Fibroblast of lung (primary cell): ENCODE data around the gene MTOR.

Experiments
- CTCF ChIP-seq, 2 donors: IDR thresholded peaks in 1 of 2; conservative IDR thresholded peaks in 1 of 2; 1 replicate in 1 of 2; 2 replicates in 1 of 2; pipeline ENCODE4 v1.5.1; 2011 to 2012; ENCODE audit warnings: low read length in 2 of 2, control low read depth in 1 of 2, inconsistent platforms in 1 of 2, low read depth in 1 of 2, mild to moderate bottlenecking in 1 of 2
- EZH2 ChIP-seq: IDR thresholded peaks from 2 replicates; pipeline ENCODE4 v1.5.1; 2012; ENCODE audit warnings: low read length, control low read depth, mild to moderate bottlenecking; ENCODE audit errors: missing control alignments

GRCh38 chr1:11281518-11282331, 19.4 kb upstream of the MTOR start:
- no peak for TF ChIP-seq EZH2
- TF ChIP-seq CTCF (conservative IDR thresholded peaks at IDR 0.05 in 1 of 2, IDR thresholded peaks at IDR 0.05 in 1 of 2; ENCODE audit: low read depth in 1 of 2, low read length in 2 of 2): no peak
